Stimulated activated CD4-positive, alpha-beta T cell treated with anti-CD3 and anti-CD28 coated beads, TNF-alpha, amount 100 ng/mL, for 48 hours (primary cell): ENCODE results near the gene PRKAR1B.
"Not testable (repeated sequence)": the region's sequence is repeated elsewhere in the genome, so short reads cannot be mapped to it uniquely, and the experiment has no call there.

ENCODE experiments used
- DNase-seq, 3 donors: peaks; one replicate each; pipeline ENCODE4 v3.0.0-alpha.2; 2020; ENCODE audit warnings: low read depth in 3 of 3

PRKAR1B gene

DNA sequence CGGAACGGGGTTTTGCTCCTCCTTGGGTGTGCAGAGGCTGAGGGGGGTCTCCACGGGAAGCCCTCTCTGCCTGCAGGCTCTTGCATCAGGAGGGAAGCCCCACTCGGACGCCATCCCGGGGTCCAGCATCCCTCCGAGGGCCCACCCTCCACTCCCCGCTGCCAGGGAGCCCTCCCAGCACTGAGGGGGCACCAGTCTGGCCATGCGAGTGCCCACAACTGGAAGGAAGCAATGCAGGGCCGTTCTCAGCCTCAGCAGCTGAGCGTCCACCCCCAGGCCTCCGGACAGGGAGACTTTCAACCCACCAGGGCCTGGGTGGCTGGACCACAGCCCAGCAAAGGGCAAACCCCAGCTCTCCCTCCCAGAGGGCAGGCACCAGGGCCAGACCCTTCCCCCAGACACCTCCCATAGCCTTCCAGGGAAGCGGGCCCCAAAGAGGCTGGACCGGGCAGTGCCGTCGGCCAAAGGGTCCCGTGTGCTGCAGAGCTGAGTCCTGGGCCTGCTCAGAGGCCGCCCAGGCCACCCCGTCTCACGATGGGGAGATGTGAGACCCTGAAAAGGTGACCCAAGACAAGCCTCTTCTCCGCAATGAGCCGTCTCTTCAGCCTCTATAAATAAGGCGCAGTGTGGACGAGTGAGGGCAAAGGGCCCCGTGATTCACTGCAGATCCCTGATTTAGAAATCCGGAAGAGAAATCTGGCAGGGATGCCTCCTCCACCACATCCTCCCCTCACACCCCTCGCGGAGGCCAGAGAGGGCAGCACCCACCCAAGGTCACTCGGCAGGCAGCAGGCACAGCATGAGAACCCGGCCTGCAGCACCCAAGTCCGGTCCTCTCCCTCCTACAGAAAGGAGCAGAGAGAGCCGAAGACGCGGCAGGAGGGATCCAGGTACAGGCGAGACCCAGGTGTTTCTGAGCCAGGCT is 82.4 kb downstream of the PRKAR1B start:
- DNase-seq, result no peak

DNA sequence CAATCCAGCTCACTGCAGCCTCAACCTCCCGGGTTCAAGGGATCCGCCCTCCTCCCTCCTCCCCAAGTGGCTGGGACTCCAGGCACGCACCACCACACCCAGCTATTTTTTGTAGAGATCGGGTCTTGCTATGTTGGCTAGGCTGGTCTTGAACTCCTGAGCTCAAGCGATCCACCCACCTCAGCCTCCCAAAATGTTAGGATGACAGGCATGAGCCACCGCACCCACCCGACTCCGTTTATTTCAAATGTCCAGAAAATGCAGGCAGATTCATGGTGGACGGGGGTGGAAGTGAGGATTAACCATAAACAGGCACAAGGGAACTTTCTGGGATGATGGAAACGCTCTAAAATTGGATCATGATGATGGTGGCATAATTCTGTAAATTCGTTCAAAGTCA is 85.1 kb downstream of the PRKAR1B start:
- DNase-seq, result no peak

DNA sequence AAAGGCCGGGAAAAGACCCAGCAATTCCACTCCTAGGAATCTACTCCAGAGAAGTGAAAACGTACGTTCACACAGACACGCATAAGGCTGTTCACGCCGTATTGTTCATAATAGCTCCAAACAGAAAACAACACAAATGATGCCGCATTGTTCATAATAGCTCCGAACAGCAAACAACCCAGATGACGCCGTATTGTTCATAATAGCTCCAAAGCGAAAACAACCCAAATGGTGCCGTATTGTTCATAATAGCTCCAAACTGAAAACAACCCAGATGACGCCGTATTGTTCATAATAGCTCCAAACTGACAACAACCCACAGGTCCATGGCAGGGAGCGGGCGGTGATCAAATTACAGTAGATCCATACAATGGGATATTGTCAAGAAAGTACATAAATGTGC is 85.8 kb downstream of the PRKAR1B start:
- DNase-seq, result no peak

DNA sequence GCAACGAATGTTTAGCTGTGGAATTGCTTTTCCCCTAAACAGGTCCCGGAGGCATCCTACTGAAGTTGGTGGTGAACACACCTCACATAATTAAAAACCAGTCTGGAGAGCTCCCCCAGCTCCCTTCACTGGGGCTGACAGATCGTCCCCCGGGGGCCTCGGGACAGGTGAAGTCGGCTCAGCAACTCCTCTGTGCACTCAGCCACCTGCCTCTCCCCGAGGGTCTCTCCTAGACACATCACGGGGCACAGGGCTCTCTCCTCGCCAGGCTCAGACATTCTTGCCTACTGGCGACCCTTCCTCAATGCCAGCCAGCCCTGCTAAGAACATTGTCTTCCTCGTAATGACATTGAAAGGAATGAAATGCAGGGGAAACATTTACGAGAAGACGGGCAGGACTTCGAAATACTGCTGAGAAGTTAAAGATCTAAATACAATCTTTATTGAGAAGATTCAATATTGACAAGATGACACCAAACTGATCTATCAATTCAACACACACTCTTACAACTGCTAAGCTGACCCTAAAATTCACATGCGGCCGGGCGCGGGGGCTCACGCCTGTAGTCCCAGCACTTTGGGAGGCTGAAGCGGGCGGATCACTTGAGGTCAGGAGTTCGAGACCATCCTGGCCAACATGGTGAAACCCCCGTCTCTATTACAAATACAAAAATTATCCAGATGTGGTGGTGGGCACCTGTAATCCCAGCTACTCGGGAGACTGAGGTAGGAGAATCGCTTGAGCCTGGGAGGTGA is 88.6 kb downstream of the PRKAR1B start:
- no peak for DNase-seq

DNA sequence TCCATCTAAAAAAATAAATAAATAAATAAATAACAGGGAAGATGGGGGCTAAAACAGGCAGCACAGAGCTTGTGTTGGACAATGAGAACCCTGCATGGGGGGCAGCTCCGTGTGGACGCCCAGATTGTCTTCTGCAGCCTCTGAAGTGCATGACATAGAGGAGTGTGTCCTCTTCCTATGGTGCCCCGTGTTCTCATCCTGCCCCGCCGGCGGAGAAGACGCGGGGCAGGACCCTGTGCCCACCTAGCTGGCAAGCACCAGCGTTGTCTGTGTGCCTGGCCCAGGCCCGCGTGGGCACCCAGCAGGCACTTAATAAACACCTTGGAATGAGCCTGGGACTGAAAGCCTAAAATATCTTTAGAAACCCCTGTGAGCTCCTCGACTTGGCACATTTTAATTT is 89.3 kb downstream of the PRKAR1B start:
- DNase-seq, result no peak

DNA sequence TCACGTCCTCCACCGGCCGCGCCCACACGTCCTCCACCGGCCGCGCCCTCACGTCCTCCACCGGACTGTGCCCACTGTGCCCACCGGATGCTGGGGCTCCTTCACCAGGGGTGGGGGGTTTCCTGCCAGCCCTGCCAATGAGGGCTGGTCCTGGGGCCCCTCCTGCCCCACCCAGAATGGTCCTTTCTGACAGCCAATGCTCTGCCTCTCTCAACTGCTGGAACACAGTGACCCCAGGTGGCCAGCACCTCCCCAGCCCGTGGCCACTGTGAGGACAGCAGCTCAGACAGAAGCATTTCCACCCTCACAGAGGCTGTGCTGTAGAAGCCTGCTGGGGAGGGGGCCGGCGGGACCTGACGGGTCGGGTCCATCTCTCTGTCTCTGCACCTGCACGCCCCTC is 90.7 kb downstream of the PRKAR1B start:
- no peak for DNase-seq

DNA sequence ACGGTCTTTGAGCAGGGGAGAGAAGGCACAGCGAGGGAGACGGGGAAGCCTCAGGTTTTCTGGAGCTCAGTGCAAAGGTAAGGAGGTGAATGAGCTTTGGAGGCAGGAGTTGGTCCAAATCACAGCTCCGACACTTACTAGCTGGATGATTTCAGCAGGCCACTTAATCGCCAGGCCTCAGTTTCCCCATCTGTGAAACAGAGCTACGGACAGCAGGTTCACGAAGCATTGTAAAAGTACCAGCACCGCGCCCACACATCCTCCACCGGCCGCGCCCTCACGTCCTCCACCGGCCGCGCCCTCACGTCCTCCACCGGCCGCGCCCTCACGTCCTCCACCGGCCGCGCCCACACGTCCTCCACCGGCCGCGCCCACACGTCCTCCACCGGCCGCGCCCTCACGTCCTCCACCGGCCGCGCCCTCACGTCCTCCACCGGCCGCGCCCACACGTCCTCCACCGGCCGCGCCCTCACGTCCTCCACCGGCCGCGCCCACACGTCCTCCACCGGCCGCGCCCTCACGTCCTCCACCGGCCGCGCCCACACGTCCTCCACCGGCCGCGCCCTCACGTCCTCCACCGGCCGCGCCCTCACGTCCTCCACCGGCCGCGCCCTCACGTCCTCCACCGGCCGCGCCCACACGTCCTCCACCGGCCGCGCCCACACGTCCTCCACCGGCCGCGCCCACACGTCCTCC is 91.2 kb downstream of the PRKAR1B start:
- not testable (repeated sequence) for DNase-seq

DNA sequence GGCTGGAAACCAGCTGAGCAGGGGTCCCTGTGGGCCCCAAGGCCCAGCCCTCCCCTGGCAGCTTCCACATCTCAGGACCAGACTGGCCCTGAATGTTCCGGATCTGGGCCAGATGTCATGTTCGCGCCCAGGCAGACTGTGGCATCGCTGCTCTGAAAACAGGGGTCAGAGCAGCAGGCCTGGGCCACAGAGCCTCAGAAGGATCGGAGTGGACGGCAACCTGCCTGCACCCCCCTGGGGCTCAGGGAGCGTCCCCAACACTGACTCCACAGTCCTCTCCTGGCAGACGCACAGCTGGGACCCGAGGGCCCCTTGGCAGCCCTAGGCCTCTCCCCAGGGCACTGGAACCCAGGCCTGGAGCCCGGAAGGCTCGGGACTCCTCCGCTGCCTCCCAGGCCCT is 91.9 kb downstream of the PRKAR1B start:
- no peak for DNase-seq

DNA sequence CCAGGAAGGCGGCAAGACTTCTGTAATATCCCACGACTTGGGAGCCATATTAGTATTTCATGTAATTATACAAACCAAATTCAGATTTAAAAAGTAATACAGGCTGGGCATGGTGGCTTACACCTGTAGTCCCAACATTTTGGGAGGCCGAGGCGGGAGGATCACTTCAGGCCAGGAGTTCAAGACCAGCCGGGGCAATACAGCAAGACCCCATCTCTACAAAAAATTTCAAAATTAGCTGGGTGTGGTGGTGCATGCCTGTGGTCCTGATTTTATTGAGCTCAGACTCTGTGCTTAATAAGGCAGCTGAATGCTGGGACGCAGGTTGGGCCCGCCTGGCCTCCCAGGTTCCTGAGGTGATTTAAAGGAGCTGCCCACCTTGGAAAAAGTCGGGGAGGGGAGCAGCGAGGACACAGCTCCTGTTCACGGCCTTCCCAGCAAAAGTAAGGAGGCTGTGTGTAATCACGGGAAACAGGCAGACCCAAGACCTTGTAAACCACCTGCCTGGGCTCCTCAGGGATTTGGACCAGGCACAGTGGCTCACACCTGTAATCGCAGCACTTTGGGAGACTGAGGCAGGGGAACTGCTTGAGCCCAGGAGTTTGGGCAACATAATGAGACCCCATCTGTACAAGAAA is 93.6 kb downstream of the PRKAR1B start:
- no peak for DNase-seq

DNA sequence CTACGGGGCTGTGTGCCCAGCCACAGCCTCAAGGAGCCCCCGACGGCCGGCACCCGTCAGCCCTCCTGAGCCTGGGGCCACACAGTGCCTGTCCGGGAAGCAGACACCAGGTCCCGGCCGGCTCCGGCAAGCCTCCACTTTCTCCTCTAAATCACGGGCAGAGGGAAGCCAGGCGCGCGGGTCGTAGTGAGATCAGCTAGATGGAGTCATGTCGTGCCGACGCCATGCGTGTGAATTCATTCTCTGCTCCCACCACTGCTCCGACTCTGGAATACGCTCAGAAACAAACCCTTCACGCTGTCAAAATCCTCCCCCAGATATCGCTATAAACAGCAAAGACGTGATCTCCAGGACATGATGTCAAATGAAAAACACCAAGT is 94.3 kb downstream of the PRKAR1B start:
- DNase-seq, result no peak

DNA sequence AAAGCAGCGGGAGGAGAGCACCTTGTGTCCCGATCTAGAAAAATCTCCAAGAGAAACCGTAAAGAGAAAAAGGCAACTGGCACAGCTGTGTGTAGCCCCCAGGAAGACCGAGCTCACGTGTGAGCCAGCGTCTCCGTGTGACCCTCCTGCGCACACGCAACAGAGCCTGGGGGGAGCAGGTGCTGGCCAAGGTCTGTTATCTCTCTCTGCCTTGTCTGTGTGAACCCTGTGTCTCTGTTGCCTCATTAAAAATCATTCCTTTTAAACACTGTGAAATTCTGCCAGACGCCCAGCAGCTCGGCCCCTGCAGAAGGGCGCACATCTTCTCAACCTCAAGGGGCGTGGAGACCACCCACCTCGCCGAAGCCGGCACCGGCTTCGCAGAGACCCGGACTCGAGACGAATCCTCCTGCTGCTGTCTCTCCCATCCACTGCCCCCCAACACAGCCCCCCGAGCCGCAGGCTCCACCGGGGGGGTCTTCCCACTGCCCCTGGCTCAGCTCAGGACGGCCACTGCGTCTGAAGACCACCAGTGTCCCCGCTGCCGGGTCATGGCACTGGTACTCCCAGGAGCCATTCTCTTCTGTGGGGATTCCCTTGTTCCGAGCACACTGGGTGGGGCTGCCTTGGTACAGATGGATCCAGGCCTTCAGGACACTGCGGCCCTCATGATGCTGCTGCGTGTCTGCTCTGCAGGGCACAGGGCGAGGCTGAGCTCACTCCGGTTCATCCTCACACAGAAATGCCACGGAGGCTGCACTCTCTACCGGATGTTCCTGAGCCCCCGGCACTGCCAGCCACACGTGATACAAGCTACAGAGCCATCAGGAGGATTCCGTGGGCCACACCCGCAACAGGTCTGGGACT is 94.9 kb downstream of the PRKAR1B start:
- DNase-seq, result no peak

DNA sequence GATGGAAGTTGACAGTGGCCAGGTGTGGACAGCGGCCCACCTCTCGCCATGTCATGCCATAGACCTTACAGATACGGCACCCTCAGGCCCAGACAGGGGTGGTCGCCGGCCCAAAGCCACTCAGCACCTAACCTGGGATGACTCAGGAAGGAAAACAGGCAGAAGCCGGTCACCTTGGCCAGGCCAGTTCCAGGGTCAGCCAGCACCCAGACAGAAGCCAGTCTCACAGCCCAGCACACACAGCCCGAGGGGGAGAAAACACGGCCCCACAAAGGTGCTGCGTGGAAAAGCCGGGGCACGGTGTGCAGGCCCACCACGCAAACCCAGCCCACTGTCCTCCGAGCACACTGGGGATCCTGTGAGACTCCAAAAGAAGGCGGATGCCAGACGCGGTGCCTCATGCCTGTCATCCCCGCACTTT is 95.8 kb downstream of the PRKAR1B start:
- no peak for DNase-seq

DNA sequence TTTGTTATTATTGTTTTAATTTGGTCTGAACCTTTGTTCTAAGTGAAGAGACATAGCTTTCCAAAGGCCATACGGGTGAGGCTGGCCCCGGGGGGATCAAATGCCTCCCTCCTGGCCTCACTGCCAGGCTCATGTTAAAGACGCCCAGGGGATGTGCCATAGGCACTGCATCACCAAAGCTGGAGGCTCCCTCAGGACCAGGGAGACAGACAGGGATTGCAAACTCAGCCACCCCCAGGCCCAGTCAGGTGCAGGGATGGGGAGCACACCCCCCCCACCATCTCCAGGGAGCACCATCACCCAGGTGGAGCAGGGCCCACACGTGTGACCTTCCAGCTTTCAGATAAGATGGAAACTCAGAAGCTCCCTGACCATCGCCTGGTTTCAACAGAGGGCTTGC is 96.5 kb downstream of the PRKAR1B start:
- DNase-seq, result no peak

DNA sequence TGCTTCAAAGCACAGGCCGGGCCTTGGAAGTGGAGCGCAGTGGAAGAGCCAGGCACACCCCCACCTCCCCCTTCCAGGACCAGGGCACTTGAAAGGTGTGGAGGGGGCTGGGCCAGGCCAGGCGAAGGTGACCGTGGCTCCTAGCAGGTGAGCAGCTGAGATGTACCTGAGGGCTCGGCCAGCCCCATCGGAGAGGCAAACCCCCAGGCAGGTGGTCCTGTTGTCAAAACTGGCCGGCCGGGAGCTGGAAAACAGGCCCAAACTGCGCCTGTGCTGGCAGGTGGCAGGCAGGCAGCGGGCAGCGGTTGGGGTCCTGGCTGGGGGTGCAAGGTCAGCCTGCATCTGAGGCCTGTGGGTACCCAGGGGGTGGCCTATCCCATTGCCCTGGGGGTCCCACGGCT is 97.0 kb downstream of the PRKAR1B start:
- DNase-seq, result no peak

DNA sequence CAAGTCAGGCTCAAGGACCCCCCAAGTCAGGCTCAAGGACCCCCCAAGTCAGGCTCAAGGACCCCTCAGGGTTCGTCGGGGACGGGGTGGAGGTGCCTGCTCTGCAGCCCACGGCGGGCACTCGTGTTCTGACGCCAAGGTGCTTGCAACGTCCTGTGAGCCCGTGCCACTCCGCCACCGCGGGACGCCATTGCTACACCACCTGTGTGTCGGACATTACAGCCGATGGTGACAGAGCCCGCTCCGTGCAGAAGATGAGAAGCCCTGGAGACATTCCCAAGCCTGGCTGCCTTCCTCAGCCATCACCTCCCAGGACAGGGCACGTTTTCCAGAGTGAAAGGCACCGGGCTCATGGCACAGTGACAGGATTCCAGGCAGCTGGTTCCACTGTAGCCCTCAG is 98.3 kb downstream of the PRKAR1B start:
- no peak for DNase-seq

DNA sequence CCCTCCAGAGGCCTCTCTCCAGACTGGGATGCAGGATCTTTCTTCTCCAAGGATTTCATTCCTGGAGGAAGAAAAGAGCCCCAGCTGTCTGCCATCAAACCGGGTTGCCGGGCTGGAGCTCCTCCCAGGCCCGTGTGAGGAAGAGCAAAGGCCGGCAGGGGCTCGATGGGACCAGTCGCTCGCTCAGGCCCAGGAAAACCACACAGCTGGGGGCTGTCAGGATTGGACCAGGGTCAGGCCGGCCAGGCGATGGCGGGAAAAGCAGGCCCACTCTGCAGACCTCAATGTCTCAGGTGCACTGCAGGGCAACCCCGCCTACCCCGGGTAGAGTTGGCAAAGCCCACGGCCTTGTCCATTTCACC is 98.7 kb downstream of the PRKAR1B start:
- DNase-seq, result no peak

DNA sequence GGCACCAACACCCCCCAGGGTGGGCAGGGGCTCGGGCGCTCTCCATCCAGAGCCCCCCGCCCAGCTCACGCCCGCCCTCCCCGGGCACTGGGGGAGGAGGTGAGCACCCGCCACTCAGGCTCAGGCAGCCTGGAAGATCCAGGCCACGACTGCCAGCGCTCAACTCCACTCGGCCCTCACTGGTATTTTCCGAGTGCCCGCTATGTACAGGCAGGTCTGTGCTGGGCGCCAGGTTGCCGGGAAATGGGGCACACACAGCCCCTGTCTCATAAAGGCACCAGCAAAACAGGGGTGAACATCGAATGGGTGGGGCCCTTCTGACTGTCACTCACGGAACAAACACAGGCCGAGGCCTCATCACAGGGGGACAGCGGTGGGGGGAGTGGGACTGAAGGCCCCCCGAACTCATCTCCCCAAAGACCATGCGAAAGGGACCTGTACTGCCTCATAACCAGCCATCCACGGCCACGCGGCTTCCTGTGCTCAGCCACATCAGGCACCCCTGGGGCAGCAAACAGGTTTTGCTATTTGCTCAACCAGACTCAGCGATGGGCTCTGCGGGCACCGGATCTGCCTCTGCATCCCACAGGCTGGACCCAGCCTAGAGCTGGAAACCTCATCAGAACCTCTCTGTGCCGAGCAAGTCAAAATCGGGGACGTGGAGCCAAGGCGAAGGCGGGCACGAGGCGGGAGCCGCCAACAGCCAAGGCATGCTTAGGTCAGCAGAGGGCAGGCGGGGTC is 99.2 kb downstream of the PRKAR1B start:
- DNase-seq, result no peak

DNA sequence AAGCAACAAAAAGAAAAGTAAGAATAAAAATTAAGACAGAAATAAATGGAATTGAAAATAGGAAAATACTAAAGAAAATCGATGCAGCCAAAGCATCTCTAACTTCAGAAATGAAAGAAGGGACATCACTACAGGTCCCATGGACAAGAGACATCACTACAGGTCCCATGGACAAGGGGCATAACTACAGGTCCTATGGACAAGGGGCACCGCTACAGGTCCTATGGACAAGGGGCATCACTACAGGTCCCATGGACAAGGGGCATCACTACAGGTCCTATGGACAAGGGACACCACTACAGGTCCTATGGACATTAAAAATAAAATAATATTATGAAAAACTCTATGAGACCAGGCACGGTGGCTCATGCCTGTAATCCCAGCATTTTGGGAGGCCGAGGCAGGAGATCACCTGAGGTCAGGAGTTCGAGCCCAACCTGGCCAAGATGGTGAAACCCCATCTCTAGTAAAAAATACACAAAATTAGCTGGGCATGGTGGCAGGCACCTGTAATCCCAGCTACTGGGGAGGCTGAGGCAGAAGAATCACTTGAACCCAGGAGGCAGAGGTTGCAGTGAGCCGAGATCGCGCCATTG is 101.6 kb downstream of the PRKAR1B start:
- DNase-seq, result no peak

DNA sequence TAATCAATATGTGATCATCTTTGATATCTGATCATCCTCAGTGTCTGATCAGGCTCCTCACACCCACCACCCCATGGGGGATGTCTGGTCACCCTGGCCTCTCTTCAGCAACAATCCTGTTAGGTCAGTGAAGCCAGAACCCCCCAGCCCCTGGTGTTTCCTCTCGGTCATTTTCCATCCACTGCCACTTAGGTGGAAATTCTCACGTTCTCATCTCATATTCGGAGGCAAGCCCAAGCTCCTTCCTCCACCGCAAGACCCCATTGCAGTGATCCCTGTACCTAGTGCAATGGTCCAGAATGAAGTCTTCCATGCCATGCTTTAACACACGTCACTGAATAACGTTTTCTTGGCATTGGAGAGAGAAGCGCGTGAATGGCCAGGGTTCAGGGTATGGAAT is 103.6 kb downstream of the PRKAR1B start:
- DNase-seq, result no peak
